ENCODE results near the gene FOXP1. TPM values are rescaled to one million over a fixed set of nuclear protein-coding genes. Genes with fewer than 3 reads are reported as not detected.
"Not testable (repeated sequence)": the region's sequence is repeated elsewhere in the genome, so short reads cannot be mapped to it uniquely, and the experiment has no call there.

FOXP1 gene
- total RNA-seq, 1 experiment from 2014 or later: 5.4 TPM

DNA sequence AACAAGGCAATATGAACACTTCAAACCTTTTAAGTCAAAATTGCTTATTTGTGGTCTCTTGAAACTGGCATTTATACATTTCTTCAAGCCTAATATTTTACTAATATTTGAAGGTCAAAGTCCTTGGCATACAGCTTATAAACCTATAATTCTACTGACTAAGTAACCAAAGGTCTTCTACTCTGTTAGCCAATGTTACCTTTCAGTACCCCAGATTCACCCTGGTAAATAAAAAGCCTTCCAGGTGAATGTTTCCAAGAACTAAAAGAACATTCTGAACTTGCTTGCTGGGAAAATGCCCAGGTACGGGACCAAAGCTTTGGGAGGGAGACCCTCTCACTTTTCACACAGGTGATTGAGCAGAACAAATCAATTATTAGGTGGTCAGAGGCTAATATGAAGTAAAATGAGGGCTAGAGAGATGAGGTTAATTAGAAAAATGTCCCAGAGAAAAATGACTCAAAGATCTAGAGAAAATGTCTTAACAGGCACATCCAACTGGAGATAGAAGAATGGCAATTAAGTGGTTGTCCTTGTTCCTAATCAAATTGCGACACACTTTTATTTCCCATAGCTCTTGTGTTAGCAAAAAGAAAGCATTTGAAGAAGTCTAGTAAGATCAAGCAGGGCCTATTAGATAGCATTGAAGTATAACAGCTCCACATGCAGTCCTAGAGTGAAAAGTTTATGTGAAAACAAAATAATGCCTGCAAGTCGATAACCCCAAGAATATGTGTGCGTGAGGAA is 232.0 kb downstream of the FOXP1 start:
- no peak for DNase-seq (ENCODE audit: extremely low read depth, low read depth)

GRCh38 chr3:71350998-71351397 is 232.5 kb downstream of the FOXP1 start:
- DNase-seq (ENCODE audit: extremely low read depth, low read depth): no peak

DNA sequence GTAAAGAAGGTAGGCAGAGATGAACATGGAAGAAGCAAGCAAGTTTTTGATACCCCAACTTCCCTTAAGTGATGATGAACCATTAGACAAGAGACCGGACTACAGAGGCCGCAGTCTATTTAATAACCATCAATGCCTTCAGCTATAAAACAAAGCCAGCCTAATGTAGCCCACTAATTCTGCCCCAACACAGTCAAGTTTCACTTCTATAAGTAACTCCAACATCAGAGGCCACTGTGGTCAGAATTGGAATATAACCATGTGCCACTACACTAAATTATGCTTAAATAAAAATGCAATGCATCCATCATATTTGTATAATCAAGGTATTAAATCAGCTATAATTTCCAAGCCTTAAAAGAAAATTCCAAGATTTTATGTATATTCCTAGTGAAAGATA is 234.7 kb downstream of the FOXP1 start:
- no peak for DNase-seq (ENCODE audit: extremely low read depth, low read depth)

- no peak for DNase-seq (ENCODE audit: extremely low read depth, low read depth)
These were observed 235.4 kb downstream of the FOXP1 start for GRCh38 chr3:71348001-71348632.

DNA sequence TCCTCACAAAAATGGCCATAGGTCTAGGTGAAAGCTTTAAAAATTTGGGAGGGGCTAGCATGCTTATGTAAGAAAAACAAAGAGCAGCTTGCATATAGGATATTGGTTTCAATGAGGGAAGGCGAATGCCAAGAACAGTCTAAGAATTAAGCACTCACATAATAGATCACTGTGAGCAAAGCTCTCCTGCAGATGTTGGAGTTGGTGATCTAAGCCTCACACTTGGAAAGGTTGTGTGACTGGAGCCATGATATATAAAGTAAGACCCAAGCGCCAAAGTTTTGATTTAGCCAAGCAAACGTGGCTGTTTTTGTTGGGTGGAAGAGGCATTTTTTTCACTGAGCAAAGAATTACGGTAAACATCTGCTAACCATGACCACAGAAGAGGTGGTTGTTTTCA is 237.5 kb downstream of the FOXP1 start:
- no peak for DNase-seq (ENCODE audit: extremely low read depth, low read depth)

DNA sequence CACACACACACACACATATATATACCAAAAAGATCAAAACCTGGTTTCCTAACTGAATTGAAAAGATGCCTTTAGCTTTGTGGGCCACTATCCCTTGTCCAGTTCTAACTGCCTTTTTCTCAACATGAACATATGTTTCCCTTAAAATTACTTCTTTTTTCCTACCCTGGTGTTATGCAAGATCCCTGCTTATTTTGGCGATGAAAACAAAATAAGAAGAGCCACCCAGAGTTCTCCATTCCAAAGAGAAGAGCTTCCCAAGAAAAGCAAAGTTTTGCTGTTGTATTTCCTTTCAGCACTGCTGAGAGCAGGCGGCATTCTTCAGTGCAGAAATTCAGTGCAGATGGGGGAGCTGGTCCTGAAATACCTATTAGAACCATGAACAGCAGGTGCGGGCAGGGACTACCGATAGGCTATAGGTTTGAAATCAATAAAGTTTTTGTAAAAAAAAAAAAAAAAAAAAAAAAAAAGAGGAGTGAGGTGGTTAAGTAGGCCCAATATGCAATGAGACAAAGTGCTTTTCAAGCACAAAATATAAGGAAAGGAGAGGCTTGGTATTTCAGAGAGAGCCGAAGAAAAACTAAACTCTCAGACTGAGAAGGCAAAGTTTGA is 238.0 kb downstream of the FOXP1 start:
- DNase-seq (ENCODE audit: extremely low read depth, low read depth): no peak

DNA sequence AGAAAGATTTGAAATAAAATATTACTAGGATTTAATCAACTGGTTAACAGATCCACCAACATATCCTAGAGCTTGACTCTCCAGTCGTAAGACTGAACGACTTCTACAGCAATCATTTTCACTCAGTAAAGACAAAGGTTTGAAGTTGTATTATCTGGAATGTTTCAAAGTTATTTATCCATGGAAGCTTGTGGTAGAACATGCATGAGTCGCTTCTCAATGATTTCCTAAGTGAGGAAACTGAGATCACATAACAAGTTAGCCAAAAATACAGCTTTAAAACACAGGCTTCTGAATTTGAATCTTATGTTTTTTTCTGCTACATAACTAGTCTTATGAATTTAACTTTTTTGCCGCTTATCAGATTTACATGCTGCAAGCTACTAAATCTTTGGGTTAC is 241.8 kb downstream of the FOXP1 start:
- DNase-seq (ENCODE audit: extremely low read depth, low read depth): no peak

- no peak for DNase-seq (ENCODE audit: extremely low read depth, low read depth)
These were observed 244.5 kb downstream of the FOXP1 start for GRCh38 chr3:71339049-71339448.

DNA sequence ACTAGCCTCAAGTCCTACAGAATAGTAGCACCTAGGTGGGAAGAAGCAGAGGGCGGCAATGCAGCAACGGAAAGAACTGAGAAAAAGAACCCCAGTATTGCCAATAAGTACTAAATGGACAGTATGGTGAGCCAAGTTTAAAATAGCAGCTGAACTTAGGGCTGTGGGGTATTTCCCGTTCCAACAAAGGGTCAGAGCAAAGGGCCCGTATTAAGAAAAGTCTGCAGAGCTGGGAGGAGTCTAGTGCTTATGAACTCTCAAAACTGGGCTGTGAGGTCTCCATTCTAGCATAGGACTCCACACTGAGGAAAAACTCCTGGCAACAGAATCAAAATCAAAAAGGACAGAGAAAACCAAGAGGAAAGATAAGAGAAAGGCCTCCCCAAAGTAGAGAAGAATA is 250.7 kb downstream of the FOXP1 start:
- no peak for DNase-seq (ENCODE audit: extremely low read depth, low read depth)

GRCh38 chr3:71330909-71331308 is 252.6 kb downstream of the FOXP1 start:
- no peak for DNase-seq (ENCODE audit: extremely low read depth, low read depth)

DNA sequence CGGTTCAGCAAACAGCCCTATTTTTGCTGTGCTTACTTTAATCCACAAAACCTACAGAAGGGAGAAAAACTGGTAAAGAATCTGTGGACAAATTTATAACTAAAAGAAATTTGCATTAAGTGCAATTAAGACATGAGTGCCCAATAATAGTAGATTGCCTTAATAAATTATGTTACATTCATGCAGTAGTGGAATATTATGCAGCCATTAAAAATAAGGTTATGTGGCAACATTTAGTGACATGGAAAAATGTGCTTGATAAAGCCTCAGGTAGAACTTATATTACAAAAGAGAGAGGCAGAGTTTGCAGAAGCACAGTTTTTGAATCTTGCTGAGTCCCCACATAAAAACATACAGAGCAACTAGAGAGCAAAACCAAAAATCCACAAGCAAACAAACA is 253.0 kb downstream of the FOXP1 start:
- DNase-seq (ENCODE audit: extremely low read depth, low read depth): no peak

GRCh38 chr3:71329817-71330216 is 253.7 kb downstream of the FOXP1 start:
- DNase-seq (ENCODE audit: extremely low read depth, low read depth): no peak

GRCh38 chr3:71328926-71329325 is 254.6 kb downstream of the FOXP1 start:
- DNase-seq (ENCODE audit: extremely low read depth, low read depth): no peak

DNA sequence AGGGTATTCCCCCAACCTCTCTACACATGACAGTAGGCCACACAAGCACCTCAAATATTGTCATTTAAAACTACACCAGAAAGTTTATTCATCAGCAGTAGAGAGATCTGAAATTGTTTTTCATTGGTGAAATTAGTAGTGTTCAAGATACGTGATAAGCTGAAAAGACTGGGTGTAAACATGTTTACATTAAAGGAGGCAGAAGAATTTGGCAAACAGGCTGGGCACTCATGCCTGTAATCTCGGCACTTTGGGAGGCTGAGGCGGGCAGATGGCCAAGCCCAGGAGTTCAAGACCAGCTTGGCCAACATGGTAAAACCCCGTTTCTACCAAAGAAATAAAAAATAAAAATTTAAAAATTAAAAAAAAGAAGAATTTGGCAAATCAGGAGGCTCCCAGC is 255.6 kb downstream of the FOXP1 start:
- DNase-seq (ENCODE audit: extremely low read depth, low read depth): no peak

- no peak for DNase-seq (ENCODE audit: extremely low read depth, low read depth)
These were observed 257.8 kb downstream of the FOXP1 start for GRCh38 chr3:71325715-71326114.

- not testable (repeated sequence) for DNase-seq (ENCODE audit: extremely low read depth, low read depth)
These were observed 259.3 kb downstream of the FOXP1 start for GRCh38 chr3:71324224-71324623.

GRCh38 chr3:71323558-71323957 is 260.0 kb downstream of the FOXP1 start:
- no peak for DNase-seq (ENCODE audit: extremely low read depth, low read depth)

DNA sequence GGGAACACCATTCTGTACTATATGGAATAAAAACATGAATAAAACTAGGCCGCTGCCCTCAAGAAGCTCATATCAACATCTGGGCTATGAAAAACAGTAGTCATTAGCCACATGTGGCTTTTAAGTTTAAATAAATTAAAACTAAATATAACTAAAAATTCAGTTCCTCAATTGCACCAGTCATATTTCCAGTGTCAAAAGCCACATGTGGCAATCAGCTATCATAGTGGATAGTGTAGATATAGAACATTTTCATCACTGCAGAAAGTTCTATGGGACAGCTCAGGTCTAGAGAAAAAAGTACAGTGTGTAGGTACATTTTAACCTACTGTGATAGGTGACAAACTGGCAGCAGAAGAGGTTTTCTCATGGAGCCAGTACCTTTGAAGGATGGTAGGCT is 261.4 kb downstream of the FOXP1 start:
- DNase-seq (ENCODE audit: extremely low read depth, low read depth): no peak

GRCh38 chr3:71319771-71320170 is 263.8 kb downstream of the FOXP1 start:
- no peak for DNase-seq (ENCODE audit: extremely low read depth, low read depth)

DNA sequence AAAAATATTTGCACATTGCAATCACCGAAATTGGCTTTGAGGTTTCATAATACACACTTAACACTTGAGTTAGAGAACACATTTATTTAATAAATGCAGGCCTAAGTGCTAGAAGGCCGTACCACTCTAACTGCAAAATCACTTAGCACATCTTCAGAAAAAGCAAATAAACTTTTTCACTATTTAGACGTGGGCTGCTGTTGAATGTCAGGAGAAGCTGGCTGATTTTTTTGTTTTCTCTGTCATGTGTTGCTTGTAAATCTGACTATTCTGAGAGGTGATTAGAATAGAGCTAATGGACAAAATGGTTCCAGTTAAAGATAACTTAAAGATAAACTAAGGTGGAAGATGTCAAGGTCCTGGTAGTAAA is 265.1 kb downstream of the FOXP1 start:
- no peak for DNase-seq (ENCODE audit: extremely low read depth, low read depth)

DNA sequence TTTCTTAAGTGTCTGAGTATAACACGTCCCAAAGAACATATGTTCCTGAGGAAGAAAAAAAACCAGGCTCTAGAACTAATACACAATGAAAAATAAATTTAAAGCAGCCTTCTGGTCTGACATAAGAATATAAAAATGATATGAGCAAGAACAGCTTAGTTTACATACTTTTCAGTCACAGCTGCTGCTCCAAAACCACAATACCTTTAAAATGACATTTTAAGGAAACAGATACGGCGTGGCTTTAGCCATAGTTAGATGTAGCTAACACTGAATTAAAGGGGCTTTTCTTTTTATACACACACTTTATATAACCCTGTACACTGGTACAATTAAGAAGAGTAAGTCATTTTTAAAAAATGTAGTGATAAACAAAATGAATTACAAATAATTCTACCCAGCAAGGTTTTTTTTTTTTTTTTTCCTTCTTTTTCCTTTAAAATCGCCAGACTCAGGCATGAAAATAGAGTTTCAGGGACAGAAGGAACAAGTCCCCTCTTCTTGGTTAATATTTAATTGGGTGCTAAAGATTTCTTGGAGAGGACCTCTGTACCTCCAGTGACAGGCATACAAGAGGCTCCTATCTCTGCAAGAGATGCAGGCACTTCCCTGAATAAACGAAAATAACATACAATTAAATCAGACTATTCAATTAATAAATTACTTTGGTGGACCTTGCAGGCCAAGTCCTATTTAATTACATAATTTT is 265.6 kb downstream of the FOXP1 start:
- no peak for DNase-seq (ENCODE audit: extremely low read depth, low read depth)

GRCh38 chr3:71317140-71317539 is 266.4 kb downstream of the FOXP1 start:
- DNase-seq (ENCODE audit: extremely low read depth, low read depth): no peak

Data from NCI-H460 (cell line).